PC-9 (cell line): ENCODE results near the gene GIPC2. TPM values are rescaled to one million over a fixed set of nuclear protein-coding genes. Genes with fewer than 3 reads are reported as not detected.
"Not testable (repeated sequence)": the region's sequence is repeated elsewhere in the genome, so short reads cannot be mapped to it uniquely, and the experiment has no call there.

Experiments used
- BruUV-seq: library from RNA; stranded (reverse); fragments of 400-500 nt; replicated peaks from 2 replicates; lab custom pipeline; 2021; lab: Mats Ljungman, UMichigan
- CTCF ChIA-PET: fragments of 300-600 bp; sonication (Branson Sonifier 250); formaldehyde crosslinking; loops from one replicate; lab custom pipeline; 2022; ENCODE audit warnings: antibody characterized with exemption; lab: Charles Lee
- POLR2A ChIA-PET: fragments of 300-600 bp; sonication (Branson Sonifier 250); formaldehyde crosslinking; loops from one replicate; lab custom pipeline; 2022; ENCODE audit warnings: antibody characterized with exemption; ENCODE audit not compliant: unreplicated experiment; lab: Charles Lee
- DNase-seq, 2 experiments: peaks; one replicate each; pipeline versions ENCODE4 v3.0.0 to v3.0.0-alpha.2; 2015 to 2022; ENCODE audit warnings: mixed read lengths in 1 of 2
- H2AFZ ChIP-seq: fragments of 200-600 bp; sonication (generic); 2 replicates; pipeline ENCODE4 v1.8.1; 2017; ENCODE audit warnings: antibody characterized with exemption
- H3F3A ChIP-seq: fragments of 200-600 bp; sonication (generic); 2 replicates; pipeline ENCODE4 v1.8.1; 2017; ENCODE audit warnings: antibody characterized with exemption, mild to moderate bottlenecking, low read depth; ENCODE audit not compliant: insufficient read depth
- H3K27ac ChIP-seq: fragments of 200-600 bp; sonication (generic); 2 replicates; pipeline ENCODE4 v1.6.1; 2016; ENCODE audit warnings: mixed run types
- H3K27me3 ChIP-seq: fragments of 200-600 bp; sonication (generic); 2 replicates; pipeline ENCODE4 v1.6.1; 2016; ENCODE audit warnings: low read depth, mixed run types; ENCODE audit not compliant: insufficient read depth
- H3K36me3 ChIP-seq: fragments of 200-600 bp; sonication (generic); 2 replicates; pipeline ENCODE4 v1.6.1; 2016; ENCODE audit warnings: low read depth, mixed run types
- H3K4me1 ChIP-seq: fragments of 200-600 bp; sonication (generic); replicated peaks from 2 replicates; pipeline ENCODE4 v1.6.1; 2016; ENCODE audit warnings: mixed run types; ENCODE audit not compliant: insufficient read depth
- H3K4me2 ChIP-seq: fragments of 200-600 bp; sonication (generic); 2 replicates; pipeline ENCODE4 v1.6.1; 2017; ENCODE audit warnings: mixed run types
- H3K4me3 ChIP-seq: fragments of 200-600 bp; sonication (generic); 2 replicates; pipeline ENCODE4 v1.6.1; 2016; ENCODE audit warnings: mixed run types
- H3K79me2 ChIP-seq: fragments of 200-600 bp; sonication (generic); 2 replicates; pipeline ENCODE4 v1.6.1; 2017; ENCODE audit warnings: low read depth, mixed run types
- H3K9me2 ChIP-seq: fragments of 200-600 bp; sonication (generic); 2 replicates; pipeline ENCODE4 v1.8.1; 2017; ENCODE audit warnings: mild to moderate bottlenecking; ENCODE audit not compliant: insufficient read depth
- H3K9me3 ChIP-seq: fragments of 200-600 bp; sonication (generic); 2 replicates; pipeline ENCODE4 v1.8.1; 2016; ENCODE audit warnings: low read depth; ENCODE audit not compliant: insufficient read depth
- H4K20me1 ChIP-seq: fragments of 200-600 bp; sonication (generic); 2 replicates; pipeline ENCODE4 v1.8.1; 2017; ENCODE audit not compliant: insufficient read depth
- EZH2 ChIP-seq: fragments of 200-600 bp; sonication (generic); IDR thresholded peaks from 2 replicates; pipeline ENCODE4 v1.8.0; 2017; ENCODE audit warnings: antibody characterized with exemption, low read depth
- intact Hi-C: fragments of 100-400 bp; cut with micrococcal nuclease; formaldehyde crosslinking; loops from one replicate; pipeline ENCODE4 v1.10.0; 2022; ENCODE audit not compliant: unreplicated experiment
- total RNA-seq: library from RNA; stranded (reverse); gene quantifications from 2 replicates; pipeline ENCODE4 v1.2.3, GENCODE V29; 2021
- TF ChIP-seq, protein P1 (sequence below): fragments of 200-600 bp; sonication (generic); conservative IDR thresholded peaks from 2 replicates; pipeline ENCODE4 v1.6.1; 2017; ENCODE audit warnings: mixed run types, antibody characterized with exemption, mild to moderate bottlenecking, moderate library complexity

GIPC2 gene
- total RNA-seq, 1 experiment from 2014 or later: 0.20 TPM

DNA sequence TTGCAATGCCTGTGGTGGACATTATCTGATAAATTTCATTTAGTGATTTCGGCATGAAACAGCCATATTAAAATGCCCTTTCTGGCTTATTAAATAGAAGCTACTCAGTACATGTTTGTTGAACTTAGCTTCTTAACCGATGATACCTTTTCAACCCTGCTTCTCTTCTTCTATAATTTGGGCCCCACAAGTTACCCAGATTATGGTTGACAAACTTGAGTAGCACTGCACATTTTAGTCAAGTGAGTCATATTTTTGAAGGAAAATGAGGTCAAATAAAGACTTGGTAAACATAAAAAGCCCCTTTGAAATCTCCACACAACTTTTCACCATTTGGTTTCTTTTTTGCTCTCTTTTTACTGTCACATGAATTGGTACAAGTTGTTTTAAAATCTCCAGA, 33.8 kb downstream of the GIPC2 start:
- no TSS peak for BruUV-seq
- DNase-seq: no peak
- H3K4me2 ChIP-seq: no peak overlapping the region
- intact Hi-C loops: no loop called here
- TF ChIP-seq EZH2: no peak
- TF ChIP-seq, protein P1, sequence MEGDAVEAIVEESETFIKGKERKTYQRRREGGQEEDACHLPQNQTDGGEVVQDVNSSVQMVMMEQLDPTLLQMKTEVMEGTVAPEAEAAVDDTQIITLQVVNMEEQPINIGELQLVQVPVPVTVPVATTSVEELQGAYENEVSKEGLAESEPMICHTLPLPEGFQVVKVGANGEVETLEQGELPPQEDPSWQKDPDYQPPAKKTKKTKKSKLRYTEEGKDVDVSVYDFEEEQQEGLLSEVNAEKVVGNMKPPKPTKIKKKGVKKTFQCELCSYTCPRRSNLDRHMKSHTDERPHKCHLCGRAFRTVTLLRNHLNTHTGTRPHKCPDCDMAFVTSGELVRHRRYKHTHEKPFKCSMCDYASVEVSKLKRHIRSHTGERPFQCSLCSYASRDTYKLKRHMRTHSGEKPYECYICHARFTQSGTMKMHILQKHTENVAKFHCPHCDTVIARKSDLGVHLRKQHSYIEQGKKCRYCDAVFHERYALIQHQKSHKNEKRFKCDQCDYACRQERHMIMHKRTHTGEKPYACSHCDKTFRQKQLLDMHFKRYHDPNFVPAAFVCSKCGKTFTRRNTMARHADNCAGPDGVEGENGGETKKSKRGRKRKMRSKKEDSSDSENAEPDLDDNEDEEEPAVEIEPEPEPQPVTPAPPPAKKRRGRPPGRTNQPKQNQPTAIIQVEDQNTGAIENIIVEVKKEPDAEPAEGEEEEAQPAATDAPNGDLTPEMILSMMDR: no peak
- peaks cover 10% of the 10 kb centered on the region; the same call in 1 of the 2 replicates for H3K4me1 ChIP-seq
- ChIA-PET CTCF (no interaction called here), POLR2A (interaction anchor here (0.6 kb wide), 1 partner anchor 63 kb away, joined by 9 read pairs; no protein-coding TSS in a partner anchor)
- peak overlapping the region; percentile 40 for H2AFZ ChIP-seq
- H3K9me2 ChIP-seq: no peaks in the 10 kb centered on the region
- H3K27me3 ChIP-seq: no peaks in the 10 kb centered on the region
- H3K9me3 ChIP-seq: no peaks in the 10 kb centered on the region
- no peak overlapping the region for H3K27ac ChIP-seq
- H3K79me2 ChIP-seq: no peaks in the 10 kb centered on the region
- no peaks in the 10 kb centered on the region for H4K20me1 ChIP-seq
- H3K36me3 ChIP-seq: no peaks in the 10 kb centered on the region
- no peak overlapping the region for H3K4me3 ChIP-seq
- H3F3A ChIP-seq: no peaks in the 10 kb centered on the region

DNA sequence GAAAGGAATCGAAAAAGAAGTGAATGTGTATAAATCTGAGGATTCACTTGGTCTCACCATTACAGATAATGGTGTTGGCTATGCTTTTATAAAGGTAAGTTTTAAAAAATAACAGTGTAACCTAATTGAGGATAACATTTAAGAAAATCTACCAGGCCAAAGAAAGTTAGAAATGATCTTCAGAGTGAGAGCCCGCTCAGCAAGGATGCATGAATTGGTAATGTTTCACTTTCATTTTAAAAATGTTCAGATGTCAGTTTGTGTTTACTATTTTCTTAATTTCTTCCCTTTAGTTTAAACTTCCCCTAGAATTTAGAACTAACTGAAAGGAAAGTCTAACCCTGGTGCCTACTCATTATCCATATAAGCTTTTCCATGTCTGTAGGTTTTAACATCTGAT, 35.0 kb downstream of the GIPC2 start:
- Histone ChIP-seq H3F3A (no peaks in the 10 kb centered on the region), H3K79me2 (no peaks in the 10 kb centered on the region), H3K4me3 (no peak overlapping the region), H3K27me3 (no peaks in the 10 kb centered on the region), H2AFZ (no peak overlapping the region), H3K4me2 (no peak overlapping the region), H3K4me1 (peaks cover 10% of the 10 kb centered on the region; the same call in 1 of the 2 replicates), H3K9me3 (0 out of 2 replicates have a peak, but pooled peaks cover 5% of the 10 kb centered on the region), H3K27ac (no peak overlapping the region), H3K9me2 (no peaks in the 10 kb centered on the region), H4K20me1 (no peaks in the 10 kb centered on the region), H3K36me3 (no peaks in the 10 kb centered on the region)
- POLR2A ChIA-PET: no interaction called here
- TF ChIP-seq, protein P1: no peak
- TF ChIP-seq EZH2: no peak
- BruUV-seq: no TSS peak
- CTCF ChIA-PET: no interaction called here
- DNase-seq: no peak
- intact Hi-C loops: no loop called here

DNA sequence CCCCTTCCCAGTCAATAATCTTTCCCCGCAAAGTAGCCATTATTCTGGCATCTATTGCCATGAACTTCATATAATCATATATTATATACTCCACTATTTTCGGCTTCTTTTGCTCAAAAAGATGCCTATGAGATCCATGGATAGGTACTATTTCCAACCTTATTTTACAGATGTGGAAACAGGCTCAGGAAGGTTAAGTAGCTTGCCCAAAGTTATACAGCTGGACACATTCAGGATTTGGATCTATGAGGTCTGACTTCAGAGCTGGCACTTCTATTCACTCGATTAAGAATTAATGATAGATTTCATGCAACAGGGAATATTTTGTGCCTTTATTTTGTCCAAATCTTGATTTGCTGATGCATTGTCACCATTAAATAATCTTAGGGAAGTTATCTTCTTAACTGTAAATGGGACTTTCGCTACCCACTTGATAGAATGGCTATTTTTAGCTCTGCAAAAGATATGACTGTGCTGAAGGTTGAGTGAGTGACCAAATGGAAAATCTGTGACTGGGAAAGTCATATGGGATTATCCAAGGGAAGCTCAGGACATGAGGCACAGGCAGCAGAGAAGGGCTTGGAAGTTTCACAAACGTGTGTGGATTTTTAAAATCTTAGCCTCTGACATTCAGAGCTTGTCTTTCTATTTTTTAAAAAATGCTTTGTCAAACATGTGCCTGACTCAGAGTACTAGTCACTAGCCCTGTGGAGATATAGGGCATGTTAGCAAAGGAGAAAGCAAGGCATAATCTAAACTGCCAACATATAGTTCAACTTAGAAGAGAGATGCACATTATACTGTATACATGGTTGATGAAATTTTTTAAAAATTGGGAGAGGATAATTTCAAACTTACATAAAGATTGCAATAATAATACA, 36.5 kb downstream of the GIPC2 start:
- no peak overlapping the region for H3K4me2 ChIP-seq
- intact Hi-C loops: no loop called here
- no peaks in the 10 kb centered on the region for H3K79me2 ChIP-seq
- no peak for DNase-seq
- H2AFZ ChIP-seq: no peak overlapping the region
- no peaks in the 10 kb centered on the region for H3K36me3 ChIP-seq
- POLR2A ChIA-PET: no interaction called here
- no peaks in the 10 kb centered on the region for H4K20me1 ChIP-seq
- peaks cover 12% of the 10 kb centered on the region; the same call in 1 of the 2 replicates for H3K9me3 ChIP-seq
- no TSS peak for BruUV-seq
- H3K4me1 ChIP-seq: peaks cover 10% of the 10 kb centered on the region; the same call in 1 of the 2 replicates
- H3K9me2 ChIP-seq: no peaks in the 10 kb centered on the region
- H3F3A ChIP-seq: no peaks in the 10 kb centered on the region
- no peak overlapping the region for H3K4me3 ChIP-seq
- CTCF ChIA-PET: no interaction called here
- H3K27ac ChIP-seq: no peak overlapping the region
- no peaks in the 10 kb centered on the region for H3K27me3 ChIP-seq
- no peak for TF ChIP-seq EZH2
- TF ChIP-seq, protein P1: no peak

DNA sequence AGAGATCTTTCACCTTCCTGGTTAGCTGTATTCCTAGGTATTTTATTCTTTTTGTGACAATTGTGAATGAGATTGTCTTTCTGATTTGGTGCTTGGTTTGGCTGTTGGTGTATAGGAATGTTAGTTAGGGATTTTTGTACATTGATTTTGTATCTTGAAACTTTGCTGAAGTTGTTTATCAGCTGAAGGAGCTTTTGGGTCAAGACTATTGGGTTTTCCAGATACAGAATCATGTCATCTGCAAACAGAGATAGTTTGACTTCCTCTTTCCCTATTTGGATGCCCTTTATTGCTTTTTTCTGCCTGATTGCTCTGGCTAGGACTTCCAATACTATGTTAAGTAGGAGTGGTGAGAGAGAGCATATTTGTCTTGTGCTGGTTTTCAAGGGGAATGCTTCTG, 38.9 kb downstream of the GIPC2 start:
- H3K27me3 ChIP-seq, DNase-seq, H2AFZ ChIP-seq, H3K4me3 ChIP-seq, H3K79me2 ChIP-seq, H3F3A ChIP-seq, H4K20me1 ChIP-seq, BruUV-seq, H3K36me3 ChIP-seq, H3K4me1 ChIP-seq, CTCF ChIA-PET, H3K9me2 ChIP-seq, H3K4me2 ChIP-seq, intact Hi-C loops, POLR2A ChIA-PET, H3K27ac ChIP-seq: not testable (repeated sequence)
- peaks cover 18% of the 10 kb centered on the region for H3K9me3 ChIP-seq
